Measurements from ENCODE around the gene CSHL1.
"Not testable (repeated sequence)": the region's sequence is repeated elsewhere in the genome, so short reads cannot be mapped to it uniquely, and the experiment has no call there.

The CSHL1 gene

GRCh38 chr17:63885119-63885518 lies 25.9 kb downstream of the CSHL1 start:
- not testable (repeated sequence) for DNase-seq (ENCODE audit: low spot score)

GRCh38 chr17:63882626-63883126 lies 28.4 kb downstream of the CSHL1 start:
- not testable (repeated sequence) for DNase-seq (ENCODE audit: low spot score)

DNA sequence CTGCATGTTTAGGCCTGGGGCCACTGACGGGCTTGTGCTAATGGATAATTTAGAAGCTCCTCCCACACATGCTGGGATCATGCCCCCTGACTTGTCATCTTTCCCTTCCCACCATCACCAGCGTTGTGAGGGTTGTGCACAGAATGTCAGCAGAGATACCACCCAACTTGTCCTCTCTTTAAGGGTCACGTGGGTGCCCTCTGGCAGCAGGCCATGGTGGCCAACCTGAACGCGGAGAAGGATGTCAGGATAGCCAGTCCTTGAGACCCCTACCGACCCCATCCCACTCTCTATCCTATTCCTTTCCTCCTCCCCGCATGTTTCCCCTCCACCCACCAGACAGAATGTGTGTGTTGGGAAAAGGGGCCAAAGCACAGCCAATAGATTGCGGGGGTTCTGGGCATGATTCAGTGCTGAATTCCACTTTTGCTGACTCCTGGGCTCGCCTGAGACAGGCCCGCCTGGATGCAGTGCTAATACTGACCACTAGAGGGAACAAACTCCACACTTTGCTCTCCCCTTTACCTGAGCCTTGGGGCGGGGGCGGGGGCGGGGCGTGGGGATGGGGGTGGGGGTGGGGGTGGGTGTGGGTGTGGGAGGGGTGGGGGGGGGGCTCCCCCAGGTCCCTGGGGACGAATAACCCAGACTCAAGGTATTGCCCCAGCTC lies 29.0 kb downstream of the CSHL1 start, which contains the start of gene GH2:
Gene GH2 (minus strand): TSS at position 10 of the 667 bp plus-strand sequence. CDS start 143 bp downstream, outside the sequence.
- DNase-seq (ENCODE audit: low spot score), result peak; percentile 78

DNA sequence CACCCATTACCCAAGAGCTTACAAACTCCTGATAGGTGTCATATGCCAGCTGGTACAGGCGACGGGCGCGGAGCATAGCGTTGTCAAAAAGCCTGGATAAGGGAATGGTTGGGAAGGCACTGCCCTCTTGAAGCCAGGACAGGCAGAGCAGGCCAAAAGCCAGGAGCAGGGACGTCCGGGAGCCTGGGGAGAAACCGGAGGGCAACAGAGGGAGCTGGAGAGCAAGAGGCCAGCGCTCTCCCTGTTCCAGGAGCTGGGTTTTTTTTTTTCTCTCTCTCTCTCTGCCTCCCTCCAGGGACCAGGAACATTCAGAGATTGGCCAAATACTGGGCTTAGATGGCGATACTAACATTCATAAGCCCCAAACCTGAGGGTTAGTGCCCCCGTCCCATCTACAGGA lies 29.7 kb downstream of the CSHL1 start:
- DNase-seq (ENCODE audit: low spot score), result not testable (repeated sequence)

- DNase-seq (ENCODE audit: low spot score), result no peak
Observed at GRCh38 chr17:63880706-63881105, 30.4 kb downstream of the CSHL1 start.

DNA sequence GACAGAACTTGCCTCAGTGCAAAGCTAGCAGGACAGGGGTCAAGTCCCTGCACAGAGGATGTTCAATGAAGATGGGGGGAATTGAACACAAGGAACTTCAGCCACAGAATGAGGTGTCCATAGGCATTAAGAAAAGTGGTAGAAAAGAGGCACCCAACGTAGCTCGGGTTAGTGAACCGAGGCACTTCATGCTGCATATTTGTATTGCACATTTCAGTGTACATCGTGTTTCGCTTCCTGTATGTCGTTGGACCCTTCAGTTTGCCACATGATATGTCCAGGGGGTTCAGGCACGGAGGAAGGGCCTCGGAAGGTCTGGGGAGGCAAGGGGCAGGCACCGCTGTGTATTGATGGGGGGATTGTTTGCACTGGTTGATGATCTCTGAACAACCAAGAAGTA lies 32.6 kb downstream of the CSHL1 start:
- not testable (repeated sequence) for DNase-seq (ENCODE audit: low spot score)

GRCh38 chr17:63874693-63875092 lies 36.4 kb downstream of the CSHL1 start:
- not testable (repeated sequence) for DNase-seq (ENCODE audit: low spot score)

GRCh38 chr17:63874061-63874626 lies 36.9 kb downstream of the CSHL1 start:
- not testable (repeated sequence) for DNase-seq (ENCODE audit: low spot score)

- DNase-seq (ENCODE audit: low spot score), result not testable (repeated sequence)
Observed at GRCh38 chr17:63873577-63873976, 37.5 kb downstream of the CSHL1 start, which contains the start of gene CSH2. Gene CSH2, minus strand, starts transcription at chr17:63873677. Its CDS starts 63 bp downstream, at chr17:63873614.

GRCh38 chr17:63871646-63872365 lies 39.3 kb downstream of the CSHL1 start:
- not testable (repeated sequence) for DNase-seq (ENCODE audit: low spot score)

GRCh38 chr17:63870292-63870665 lies 40.8 kb downstream of the CSHL1 start:
- DNase-seq (ENCODE audit: low spot score), result not testable (repeated sequence)

- not testable (repeated sequence) for DNase-seq (ENCODE audit: low spot score)
Observed at GRCh38 chr17:63869491-63870291, 41.4 kb downstream of the CSHL1 start.

- DNase-seq (ENCODE audit: low spot score), result not testable (repeated sequence)
Observed at GRCh38 chr17:63866625-63867024, 44.4 kb downstream of the CSHL1 start.
